MM.1S (cell line): ENCODE measurements around the gene LPA.

Experiments
- DNase-seq: peaks from one replicate; pipeline ENCODE4 v3.0.0-alpha.2; 2015
- H2AFZ ChIP-seq: fragments of 300-600 bp; sonication (generic); 2 replicates; pipeline ENCODE4 v1.6.0; 2016; ENCODE audit warnings: antibody characterized with exemption, low read length
- H3F3A ChIP-seq: fragments of 300-600 bp; sonication (generic); 2 replicates; pipeline ENCODE4 v1.6.1; 2016; ENCODE audit warnings: mild to moderate bottlenecking, antibody characterized with exemption, low read length, moderate library complexity, mixed read lengths; ENCODE audit not compliant: insufficient read depth
- H3K27ac ChIP-seq: fragments of 300-600 bp; sonication (generic); 2 replicates; pipeline ENCODE4 v1.5.1; 2016; ENCODE audit warnings: mild to moderate bottlenecking, low read length
- H3K27me3 ChIP-seq: fragments of 300-600 bp; sonication (generic); replicated peaks from 2 replicates; pipeline ENCODE4 v1.6.0; 2016; ENCODE audit warnings: low read length; ENCODE audit not compliant: insufficient read depth
- H3K36me3 ChIP-seq: fragments of 300-600 bp; sonication (generic); replicated peaks from 2 replicates; pipeline ENCODE4 v1.6.1; 2016; ENCODE audit warnings: mild to moderate bottlenecking, low read length, mixed read lengths; ENCODE audit not compliant: insufficient read depth
- H3K4me1 ChIP-seq: fragments of 300-600 bp; sonication (generic); 2 replicates; pipeline ENCODE4 v1.6.1; 2016; ENCODE audit warnings: low read length, mixed read lengths
- H3K4me2 ChIP-seq: fragments of 300-600 bp; sonication (generic); 2 replicates; pipeline ENCODE4 v1.6.0; 2016; ENCODE audit warnings: low read depth, low read length
- H3K4me3 ChIP-seq: fragments of 300-600 bp; sonication (generic); 2 replicates; pipeline ENCODE4 v1.5.1; 2016; ENCODE audit warnings: low read length, mixed read lengths
- H3K79me2 ChIP-seq: fragments of 300-600 bp; sonication (generic); 2 replicates; pipeline ENCODE4 v1.6.1; 2016; ENCODE audit warnings: mixed run types, low read length, mixed read lengths
- H3K9ac ChIP-seq: fragments of 300-600 bp; sonication (generic); 2 replicates; pipeline ENCODE4 v1.6.1; 2016; ENCODE audit warnings: low read length, mixed read lengths
- H3K9me2 ChIP-seq: fragments of 300-600 bp; sonication (generic); replicated peaks from 2 replicates; pipeline ENCODE4 v1.6.1; 2016; ENCODE audit warnings: mild to moderate bottlenecking, low read length, mixed read lengths; ENCODE audit not compliant: insufficient read depth
- H3K9me3 ChIP-seq: fragments of 300-600 bp; sonication (generic); replicated peaks from 2 replicates; pipeline ENCODE4 v1.6.1; 2016; ENCODE audit warnings: mild to moderate bottlenecking, low read length, mixed read lengths; ENCODE audit not compliant: insufficient read depth
- H4K20me1 ChIP-seq: fragments of 300-600 bp; sonication (generic); 2 replicates; pipeline ENCODE4 v1.6.1; 2016; ENCODE audit warnings: mild to moderate bottlenecking, low read length, moderate library complexity, mixed read lengths; ENCODE audit not compliant: insufficient read depth
- EZH2 ChIP-seq: fragments of 300-600 bp; sonication (generic); optimal IDR thresholded peaks from 2 replicates; pipeline ENCODE3; 2017; ENCODE audit warnings: low read depth, mild to moderate bottlenecking, antibody characterized with exemption, low read length, mixed read lengths
- EZH2phosphoT487 ChIP-seq: fragments of 300-600 bp; sonication (generic); IDR thresholded peaks from 2 replicates; pipeline ENCODE4 v1.6.1; 2018; ENCODE audit warnings: antibody characterized with exemption, low read length
- TF ChIP-seq, protein P1 (sequence below): fragments of 300-600 bp; sonication (generic); IDR thresholded peaks from 2 replicates; pipeline ENCODE4 v1.5.1; 2016; ENCODE audit warnings: antibody characterized with exemption, low read length, mixed read lengths

The LPA gene

GRCh38 chr6:160662429-160662828 lies 1.6 kb downstream of the LPA start:
- H3K9ac ChIP-seq, result no peak overlapping the region
- H3K4me2 ChIP-seq, result no peak overlapping the region
- no peaks in the 10 kb centered on the region for H3K4me1 ChIP-seq
- H3K27me3 ChIP-seq, result no peaks in the 10 kb centered on the region
- no peak for DNase-seq
- no peaks in the 10 kb centered on the region for H3K9me2 ChIP-seq
- no peaks in the 10 kb centered on the region for H3K36me3 ChIP-seq
- no peak overlapping the region for H2AFZ ChIP-seq
- no peaks in the 10 kb centered on the region for H3K9me3 ChIP-seq
- no peaks in the 10 kb centered on the region for H4K20me1 ChIP-seq
- H3K79me2 ChIP-seq, result no peaks in the 10 kb centered on the region
- H3K4me3 ChIP-seq, result no peak overlapping the region
- TF ChIP-seq EZH2phosphoT487, result no peak
- no peak for TF ChIP-seq EZH2
- TF ChIP-seq, protein P1, sequence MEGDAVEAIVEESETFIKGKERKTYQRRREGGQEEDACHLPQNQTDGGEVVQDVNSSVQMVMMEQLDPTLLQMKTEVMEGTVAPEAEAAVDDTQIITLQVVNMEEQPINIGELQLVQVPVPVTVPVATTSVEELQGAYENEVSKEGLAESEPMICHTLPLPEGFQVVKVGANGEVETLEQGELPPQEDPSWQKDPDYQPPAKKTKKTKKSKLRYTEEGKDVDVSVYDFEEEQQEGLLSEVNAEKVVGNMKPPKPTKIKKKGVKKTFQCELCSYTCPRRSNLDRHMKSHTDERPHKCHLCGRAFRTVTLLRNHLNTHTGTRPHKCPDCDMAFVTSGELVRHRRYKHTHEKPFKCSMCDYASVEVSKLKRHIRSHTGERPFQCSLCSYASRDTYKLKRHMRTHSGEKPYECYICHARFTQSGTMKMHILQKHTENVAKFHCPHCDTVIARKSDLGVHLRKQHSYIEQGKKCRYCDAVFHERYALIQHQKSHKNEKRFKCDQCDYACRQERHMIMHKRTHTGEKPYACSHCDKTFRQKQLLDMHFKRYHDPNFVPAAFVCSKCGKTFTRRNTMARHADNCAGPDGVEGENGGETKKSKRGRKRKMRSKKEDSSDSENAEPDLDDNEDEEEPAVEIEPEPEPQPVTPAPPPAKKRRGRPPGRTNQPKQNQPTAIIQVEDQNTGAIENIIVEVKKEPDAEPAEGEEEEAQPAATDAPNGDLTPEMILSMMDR, result no peak
- H3K27ac ChIP-seq, result no peak overlapping the region
- no peaks in the 10 kb centered on the region for H3F3A ChIP-seq

- H3K79me2 ChIP-seq, result no peaks in the 10 kb centered on the region
- no peak overlapping the region for H3K4me2 ChIP-seq
- H3K9me2 ChIP-seq, result no peaks in the 10 kb centered on the region
- H3K4me1 ChIP-seq, result no peaks in the 10 kb centered on the region
- no peak overlapping the region for H3K9ac ChIP-seq
- H3K27ac ChIP-seq, result no peak overlapping the region
- no peaks in the 10 kb centered on the region for H3K27me3 ChIP-seq
- H3K9me3 ChIP-seq, result no peaks in the 10 kb centered on the region
- H3F3A ChIP-seq, result no peaks in the 10 kb centered on the region
- H3K4me3 ChIP-seq, result no peak overlapping the region
- H2AFZ ChIP-seq, result no peak overlapping the region
- DNase-seq, result no peak
- H3K36me3 ChIP-seq, result no peaks in the 10 kb centered on the region
- TF ChIP-seq EZH2phosphoT487 (no peak), EZH2 (no peak)
- TF ChIP-seq, protein P1, result no peak
- no peaks in the 10 kb centered on the region for H4K20me1 ChIP-seq
Observed at GRCh38 chr6:160661216-160661615, 2.9 kb downstream of the LPA start.

GRCh38 chr6:160659562-160659961 lies 4.5 kb downstream of the LPA start:
- no peak overlapping the region for H2AFZ ChIP-seq
- H3K9me3 ChIP-seq, result no peaks in the 10 kb centered on the region
- H3K4me3 ChIP-seq, result no peak overlapping the region
- H4K20me1 ChIP-seq, result no peaks in the 10 kb centered on the region
- no peaks in the 10 kb centered on the region for H3F3A ChIP-seq
- no peaks in the 10 kb centered on the region for H3K27me3 ChIP-seq
- no peaks in the 10 kb centered on the region for H3K79me2 ChIP-seq
- H3K9ac ChIP-seq, result no peak overlapping the region
- TF ChIP-seq, protein P1, result no peak
- no peak for TF ChIP-seq EZH2
- TF ChIP-seq EZH2phosphoT487, result no peak
- H3K36me3 ChIP-seq, result no peaks in the 10 kb centered on the region
- H3K4me2 ChIP-seq, result no peak overlapping the region
- no peak overlapping the region for H3K27ac ChIP-seq
- no peak for DNase-seq
- no peaks in the 10 kb centered on the region for H3K4me1 ChIP-seq
- H3K9me2 ChIP-seq, result no peaks in the 10 kb centered on the region
